ENCODE data around the gene LCE1E.

Gene LCE1E

GRCh38 chr1:152786077-152786476 lies at the start of gene LCE1E:
Gene LCE1E (plus strand): TSS chr1:152786257. CDS start chr1:152787300, 1,043 bp downstream.
- no peak for DNase-seq

- no peak for DNase-seq
Measured at GRCh38 chr1:152737997-152738396, 48.1 kb upstream of the LCE1E start.

- no peak for DNase-seq
Measured at GRCh38 chr1:152739841-152740240, 46.2 kb upstream of the LCE1E start.

DNA sequence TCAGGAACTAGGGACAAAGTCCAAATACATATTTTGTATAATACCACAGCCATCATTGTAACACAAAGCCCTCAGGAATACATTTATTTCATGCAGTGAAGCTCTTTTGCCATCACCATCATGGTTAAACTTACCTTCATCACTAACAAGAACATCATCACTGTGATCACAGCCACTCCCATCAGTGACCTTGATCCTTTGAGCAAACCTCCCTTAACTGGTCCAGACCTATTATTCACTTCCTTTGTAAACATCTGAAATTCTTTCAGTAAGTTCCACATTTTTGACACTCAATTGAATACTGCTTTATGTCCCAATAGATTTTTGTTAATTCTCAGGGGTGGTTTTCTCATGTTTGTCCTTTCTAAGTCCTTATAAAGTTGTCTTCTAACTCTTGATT lies 44.4 kb upstream of the LCE1E start:
- DNase-seq, result no peak

DNA sequence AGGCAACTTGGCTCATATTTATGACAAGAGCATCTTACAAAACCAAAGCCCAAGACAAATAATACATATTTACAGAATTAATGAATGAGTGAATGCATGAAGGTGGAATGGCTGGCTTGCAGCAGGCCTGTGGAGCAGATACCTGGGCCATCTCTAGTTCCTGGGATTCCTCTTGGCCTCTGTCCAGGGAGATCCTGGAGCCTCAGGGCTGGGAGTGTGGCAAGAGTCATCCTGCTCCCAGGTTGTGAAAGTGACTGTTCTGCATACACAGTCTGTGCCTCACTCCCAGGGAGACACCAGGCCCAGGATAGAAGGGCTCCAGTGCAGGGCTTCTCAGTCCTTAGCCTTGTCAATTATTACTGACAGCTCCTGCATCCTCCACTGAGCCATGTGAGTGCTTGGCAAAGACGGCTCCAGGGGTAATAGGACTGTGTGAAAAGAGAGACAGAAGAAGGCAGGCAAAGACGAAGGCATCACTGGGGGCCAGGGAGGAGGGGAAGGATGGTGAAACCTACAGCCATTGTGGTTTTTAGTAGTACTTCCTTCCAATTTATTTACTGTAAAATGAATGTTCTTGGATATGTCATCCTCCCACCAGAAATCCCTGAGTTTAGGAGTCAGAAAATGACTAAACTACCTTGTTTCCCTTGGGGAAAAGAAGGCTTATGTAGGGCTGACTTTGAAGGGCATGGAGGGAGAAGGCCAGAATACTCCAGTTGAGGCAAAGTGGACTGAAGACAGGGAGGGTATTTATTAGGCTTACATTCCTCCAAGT lies 42.5 kb upstream of the LCE1E start:
- DNase-seq, result no peak

- DNase-seq, result no peak
Measured at GRCh38 chr1:152745289-152745704, 40.8 kb upstream of the LCE1E start.

DNA sequence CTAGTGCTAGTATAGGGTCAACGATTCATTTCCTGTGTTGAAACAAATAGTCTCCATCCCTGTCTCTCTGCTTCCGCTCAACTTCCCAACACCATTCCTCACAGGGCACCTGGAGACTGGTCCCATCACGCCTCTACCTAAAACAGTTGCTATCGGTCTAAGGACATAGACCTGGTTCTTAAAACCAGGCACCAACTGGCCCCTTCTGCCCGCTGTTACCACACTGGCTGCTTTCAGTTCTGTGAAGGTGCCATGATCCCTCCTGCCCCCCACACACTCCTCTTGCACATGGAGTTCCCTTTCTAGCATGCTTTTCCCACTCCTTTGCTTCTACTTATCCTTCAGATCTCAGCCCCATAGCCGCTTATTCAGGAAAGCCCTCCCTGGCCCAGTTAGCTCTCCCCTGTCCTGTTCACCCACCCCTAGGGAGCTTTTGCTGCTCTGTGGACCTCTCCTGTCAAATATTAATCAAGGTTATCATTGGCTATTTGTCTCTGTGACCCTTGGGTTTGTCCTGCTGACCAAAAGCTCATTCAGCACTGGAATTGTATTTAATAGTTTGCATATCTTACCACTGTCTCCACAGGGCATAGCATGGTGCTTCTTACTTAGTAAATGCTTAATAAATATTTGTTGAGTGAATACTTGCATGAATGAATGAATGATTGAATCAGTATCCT lies 40.2 kb upstream of the LCE1E start:
- no peak for DNase-seq

DNA sequence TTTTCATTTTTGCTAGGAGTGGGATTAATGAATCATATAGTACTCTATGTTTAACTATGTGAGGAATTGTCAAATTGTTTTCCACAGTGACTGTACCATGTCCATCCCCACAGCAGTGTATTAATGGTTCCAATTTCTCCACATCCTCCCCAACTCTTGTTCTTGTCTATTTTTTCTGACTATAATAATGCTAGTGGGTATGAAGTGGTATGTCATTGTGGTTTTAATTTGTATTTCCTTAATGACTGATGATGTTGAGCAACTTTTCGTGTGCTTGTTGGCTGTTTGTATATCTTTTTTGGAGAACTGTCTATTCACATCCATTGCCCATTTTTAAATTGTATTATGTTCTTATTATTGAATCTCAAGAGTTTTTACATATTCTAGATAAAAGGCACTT lies 38.2 kb upstream of the LCE1E start:
- DNase-seq, result no peak

DNA sequence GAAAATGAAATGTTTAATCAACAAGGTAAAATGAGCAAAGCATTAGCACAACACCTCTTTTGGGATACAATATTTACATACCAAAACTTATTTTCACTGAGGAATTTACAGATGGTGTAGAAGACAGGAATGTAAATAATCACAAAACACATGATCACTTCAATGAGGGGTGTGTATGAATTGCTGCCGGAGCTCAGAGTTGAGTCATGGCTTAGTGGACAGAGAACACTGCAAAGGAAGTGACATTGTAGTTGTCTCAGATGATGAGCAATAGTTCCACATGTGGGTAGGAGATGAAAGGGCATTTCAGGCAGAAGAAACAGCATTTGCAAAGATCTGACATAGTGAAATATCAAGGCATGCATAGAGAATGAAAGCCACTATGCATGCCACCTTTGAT lies 33.8 kb upstream of the LCE1E start:
- DNase-seq, result no peak

DNA sequence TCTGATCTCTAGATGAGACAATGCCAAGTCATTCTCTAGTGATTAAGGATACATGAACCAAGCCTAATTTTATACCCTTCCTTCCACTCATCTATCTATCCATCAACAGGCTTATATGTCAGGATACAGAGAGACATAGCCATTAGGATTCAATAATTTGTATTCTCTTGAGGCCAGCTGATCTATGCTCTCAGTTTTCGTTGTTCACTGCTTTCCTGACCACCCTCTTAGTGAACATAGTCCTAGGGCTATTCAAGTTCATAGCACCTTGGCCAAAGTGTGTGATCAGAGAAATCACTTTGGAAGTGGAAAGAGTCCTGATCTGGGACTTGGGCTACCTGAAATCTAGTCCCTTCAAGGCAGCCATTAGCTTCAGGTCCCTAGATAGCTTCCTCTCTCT lies 32.5 kb upstream of the LCE1E start:
- no peak for DNase-seq

DNA sequence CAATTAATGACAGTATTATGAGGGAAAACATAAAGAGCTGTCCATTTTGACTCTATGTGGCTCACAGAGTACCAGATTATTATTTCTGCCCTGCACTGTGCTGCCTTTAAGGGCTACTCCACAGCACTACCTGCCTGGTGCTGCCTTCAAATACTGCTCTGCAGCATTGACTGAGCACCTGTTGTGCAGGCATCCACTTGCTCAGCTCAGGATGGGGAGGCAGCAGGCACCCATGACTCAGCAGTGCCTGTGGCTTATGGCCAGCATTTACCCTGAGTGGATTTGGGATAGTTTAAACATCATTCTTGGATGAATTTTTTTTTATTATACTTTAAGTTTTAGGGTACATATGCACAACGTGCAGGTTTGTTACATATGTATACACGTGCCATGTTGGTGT lies 29.2 kb upstream of the LCE1E start:
- no peak for DNase-seq

DNA sequence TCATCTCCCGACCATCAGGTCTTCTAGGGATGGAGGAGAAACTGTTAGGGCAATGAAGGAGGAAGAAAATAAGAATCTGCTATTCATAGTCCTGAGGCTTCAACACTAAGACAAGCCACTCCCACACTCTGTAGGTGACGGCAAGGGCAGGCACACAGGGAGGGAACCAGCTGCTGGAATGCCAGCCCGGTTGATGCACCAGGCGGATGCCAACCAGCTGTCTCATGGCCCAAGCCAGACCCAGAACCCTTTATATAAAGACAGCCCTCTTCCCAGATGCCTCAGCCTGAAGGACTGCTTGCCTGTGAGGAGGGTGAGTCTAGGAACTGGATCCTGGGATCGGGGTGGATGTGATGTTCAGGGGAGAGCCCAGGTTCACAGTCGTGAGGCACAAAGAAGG lies 28.3 kb upstream of the LCE1E start, which contains the start of gene KPRP:
Gene KPRP, plus strand, starts transcription at position 279 of the 400 bp plus-strand sequence. CDS start 1,564 bp downstream, outside the sequence.
- no peak for DNase-seq

DNA sequence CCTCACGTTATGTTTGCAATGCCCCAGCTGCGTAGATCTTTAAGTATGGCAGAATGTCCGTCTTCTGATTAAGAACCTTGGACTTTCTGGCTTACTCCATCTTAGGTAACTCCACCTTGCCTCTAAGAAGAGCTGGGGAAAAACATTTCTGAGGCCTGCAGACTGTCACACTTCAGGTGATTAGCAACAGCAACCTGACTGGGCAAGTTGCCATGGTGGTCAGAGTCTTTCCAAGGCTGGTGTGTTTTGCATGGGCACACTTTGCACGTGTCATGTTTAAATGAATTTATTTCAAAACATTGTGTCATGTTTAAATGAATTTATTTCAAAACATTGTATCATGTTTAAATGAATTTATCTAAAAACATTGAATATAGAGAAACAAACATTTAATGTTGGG lies 27.4 kb upstream of the LCE1E start:
- DNase-seq, result no peak

DNA sequence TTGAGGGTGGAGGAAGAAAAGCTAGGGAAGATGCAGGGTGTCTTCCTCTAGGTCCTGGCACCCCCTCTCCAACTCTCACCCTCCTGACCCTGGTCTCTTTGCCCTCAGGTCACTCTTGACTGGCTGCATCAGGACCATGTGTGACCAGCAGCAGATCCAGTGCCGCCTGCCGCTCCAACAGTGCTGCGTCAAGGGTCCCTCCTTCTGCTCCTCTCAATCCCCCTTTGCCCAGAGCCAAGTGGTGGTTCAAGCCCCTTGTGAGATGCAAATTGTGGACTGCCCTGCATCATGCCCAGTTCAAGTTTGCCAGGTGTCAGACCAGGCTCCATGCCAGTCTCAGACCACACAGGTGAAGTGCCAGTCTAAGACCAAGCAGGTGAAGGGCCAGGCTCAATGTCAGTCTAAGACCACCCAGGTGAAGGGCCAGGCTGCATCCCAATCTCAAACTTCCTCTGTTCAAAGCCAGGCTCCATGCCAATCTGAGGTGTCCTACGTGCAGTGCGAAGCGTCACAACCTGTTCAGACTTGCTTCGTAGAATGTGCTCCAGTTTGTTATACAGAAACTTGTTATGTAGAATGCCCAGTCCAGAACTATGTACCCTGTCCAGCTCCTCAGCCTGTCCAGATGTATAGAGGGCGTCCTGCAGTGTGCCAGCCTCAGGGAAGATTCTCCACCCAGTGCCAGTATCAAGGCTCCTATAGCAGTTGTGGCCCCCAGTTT lies 26.4 kb upstream of the LCE1E start:
- DNase-seq, result no peak

- no peak for DNase-seq
Measured at GRCh38 chr1:152760551-152761190, 25.4 kb upstream of the LCE1E start.

DNA sequence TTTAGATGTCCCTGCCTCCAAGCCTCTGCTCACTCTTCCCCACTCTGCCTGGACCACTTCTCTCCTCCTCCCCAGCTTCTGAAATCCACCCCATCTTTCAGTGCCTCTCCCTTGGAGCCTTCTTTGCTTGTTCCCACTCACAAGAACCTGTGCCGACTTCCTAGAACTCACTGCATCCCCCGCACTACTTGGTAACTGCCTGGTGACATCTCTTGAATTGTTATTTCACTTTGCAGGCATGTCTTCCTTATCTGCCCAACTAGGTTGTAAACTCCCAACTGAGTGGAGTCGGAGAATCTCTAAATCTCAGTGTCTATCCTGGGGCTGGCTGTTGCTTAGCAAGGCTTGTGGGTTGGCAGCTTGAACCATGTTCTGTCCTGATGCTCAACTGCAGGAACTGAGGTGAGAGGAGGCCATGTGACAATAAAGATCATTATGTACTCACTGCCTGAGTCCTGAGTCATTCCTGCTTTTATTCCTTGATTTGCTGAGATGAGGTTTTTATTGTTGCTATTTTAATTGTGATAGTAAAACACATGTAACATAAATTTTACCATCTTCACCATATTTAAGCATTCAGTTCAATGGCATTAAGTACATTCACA lies 24.3 kb upstream of the LCE1E start:
- DNase-seq, result no peak

- no peak for DNase-seq
Measured at GRCh38 chr1:152768847-152769533, 17.1 kb upstream of the LCE1E start.

DNA sequence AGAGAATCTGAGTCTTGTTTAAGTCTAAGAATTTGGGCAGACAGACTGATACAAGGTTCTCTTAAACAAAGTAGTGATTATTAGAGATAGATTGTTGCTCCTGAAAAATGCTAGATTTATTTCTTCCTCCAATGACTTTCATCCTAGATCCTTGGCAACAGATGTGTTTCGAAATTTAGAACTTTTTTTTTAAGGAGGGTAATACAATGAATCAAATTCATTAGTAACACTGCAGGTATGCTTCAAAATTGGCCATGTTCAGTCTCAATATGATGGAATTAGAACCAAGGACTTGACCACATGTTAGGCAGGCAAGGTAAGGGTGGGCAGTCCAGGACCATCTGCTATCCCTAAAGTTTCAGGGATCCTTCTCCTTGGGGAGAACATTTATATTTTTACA lies 15.6 kb upstream of the LCE1E start:
- DNase-seq, result no peak

- DNase-seq, result no peak
Measured at GRCh38 chr1:152774875-152775274, 11.2 kb upstream of the LCE1E start, which contains the start of gene LCE1F. Gene LCE1F (plus strand): TSS chr1:152775140. CDS start chr1:152776372, 1,232 bp downstream.

DNA sequence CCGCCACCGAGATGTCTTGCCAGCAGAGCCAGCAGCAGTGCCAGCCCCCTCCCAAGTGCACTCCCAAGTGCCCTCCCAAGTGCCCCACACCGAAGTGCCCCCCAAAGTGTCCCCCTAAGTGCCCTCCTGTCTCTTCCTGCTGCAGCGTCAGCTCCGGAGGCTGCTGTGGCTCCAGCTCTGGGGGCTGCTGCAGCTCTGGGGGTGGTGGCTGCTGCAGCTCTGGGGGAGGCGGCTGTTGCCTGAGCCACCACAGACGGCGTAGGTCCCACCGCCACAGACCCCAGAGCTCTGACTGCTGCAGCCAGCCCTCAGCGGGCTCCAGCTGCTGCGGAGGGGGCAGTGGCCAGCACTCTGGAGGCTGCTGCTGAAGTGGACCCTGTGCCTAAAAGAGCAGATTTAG lies 9.7 kb upstream of the LCE1E start:
- no peak for DNase-seq

- DNase-seq, result no peak
Measured at GRCh38 chr1:152777510-152778137, 8.4 kb upstream of the LCE1E start.

DNA sequence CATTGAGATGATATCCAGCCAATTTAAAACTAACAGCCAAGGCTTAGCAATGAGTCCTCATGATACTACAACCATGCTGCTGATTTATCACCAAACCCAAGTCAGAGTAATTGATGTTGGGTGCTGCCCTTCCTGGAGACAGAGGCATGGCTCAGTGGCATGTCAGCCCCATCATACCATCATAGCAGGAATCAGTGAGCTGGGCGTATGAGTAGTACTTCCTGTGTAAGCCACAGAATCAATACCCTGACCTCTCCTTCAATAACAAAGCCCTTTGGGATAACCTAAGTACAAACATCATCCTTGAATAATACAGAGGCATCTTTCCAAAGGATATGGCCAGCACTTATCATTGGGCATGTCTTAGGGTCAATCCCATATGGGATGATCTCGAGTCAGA lies 3.0 kb upstream of the LCE1E start:
- no peak for DNase-seq
